DMS53 treated with DMSO at 0.1 percent for 48 hours (cell line): ENCODE data around the gene NFIX.

Experiments used
- DNase-seq: peaks from one replicate; lab custom pipeline; 2025; ENCODE audit not compliant: unreplicated experiment; lab: John Stamatoyannopoulos, UW

Gene NFIX

GRCh38 chr19:13089857-13090507 is 94.7 kb downstream of the NFIX start:
- no peak for DNase-seq

DNA sequence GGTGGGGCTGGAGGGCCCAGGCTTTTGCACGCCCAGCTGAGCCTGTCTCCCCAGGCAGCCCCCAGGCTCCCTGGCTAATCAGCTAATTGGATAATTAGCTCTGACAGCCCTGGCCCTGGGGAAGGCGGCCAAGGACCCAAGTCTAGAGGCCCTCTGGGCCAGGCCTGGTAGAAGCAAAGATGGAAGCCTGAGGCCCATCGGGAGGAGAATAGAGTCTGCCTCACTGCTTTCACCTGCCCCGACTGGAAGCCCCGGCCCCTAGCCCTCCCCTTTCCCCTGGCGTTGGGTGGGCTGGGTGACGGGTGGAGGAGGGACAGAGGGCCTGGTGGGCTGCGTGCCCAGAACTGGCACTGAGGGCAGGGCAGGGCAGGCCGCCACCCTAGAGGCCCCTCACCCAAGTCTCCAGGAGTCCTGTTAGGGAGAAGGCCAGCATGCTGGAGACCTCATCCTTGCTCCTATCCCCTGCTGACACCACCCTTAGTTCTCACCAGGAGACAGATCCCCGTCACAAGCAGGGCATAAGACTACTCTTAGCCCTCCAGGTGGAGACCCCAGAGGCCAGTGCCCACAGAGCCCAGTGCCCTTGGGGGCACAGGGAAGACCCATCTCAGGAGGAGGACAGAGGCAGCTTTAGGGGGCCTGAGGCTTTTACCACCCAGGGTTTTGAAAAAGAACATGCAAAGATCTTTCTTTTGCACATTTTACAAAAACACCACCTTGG is 95.4 kb downstream of the NFIX start:
- DNase-seq, result no peak

GRCh38 chr19:13091400-13092157 is 96.3 kb downstream of the NFIX start:
- no peak for DNase-seq

GRCh38 chr19:13092158-13092543 is 96.9 kb downstream of the NFIX start:
- DNase-seq, result no peak

DNA sequence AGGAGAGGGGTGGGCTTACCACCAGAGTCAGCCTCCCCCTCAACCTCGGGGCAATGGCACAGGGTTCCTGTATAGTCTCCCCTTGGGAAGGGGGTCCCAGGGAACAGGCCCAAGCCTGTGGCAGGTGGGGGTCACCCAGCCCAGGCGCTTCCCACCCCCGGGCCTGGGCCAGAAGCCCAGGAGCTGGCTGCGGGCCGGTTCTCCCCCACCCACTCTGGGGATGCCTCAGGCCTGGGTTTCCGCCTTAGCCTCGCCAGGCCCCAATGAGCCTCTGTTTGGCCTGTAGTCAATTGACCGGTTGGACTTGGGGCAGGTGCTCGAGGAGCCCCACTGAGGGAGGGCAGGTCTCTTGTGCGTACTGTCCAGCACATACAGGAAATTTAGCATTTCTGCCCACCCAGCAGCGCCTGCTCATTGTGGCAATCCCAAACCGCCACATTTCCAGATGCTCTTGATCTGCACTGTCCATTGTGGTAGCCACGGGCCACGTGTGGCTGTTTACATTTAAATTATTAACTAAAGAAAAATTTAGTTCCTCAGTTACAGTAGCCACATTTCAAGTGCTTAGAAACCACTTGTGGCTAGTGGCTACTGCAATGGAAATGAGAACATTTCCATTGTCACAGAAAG is 97.4 kb downstream of the NFIX start:
- no peak for DNase-seq

DNA sequence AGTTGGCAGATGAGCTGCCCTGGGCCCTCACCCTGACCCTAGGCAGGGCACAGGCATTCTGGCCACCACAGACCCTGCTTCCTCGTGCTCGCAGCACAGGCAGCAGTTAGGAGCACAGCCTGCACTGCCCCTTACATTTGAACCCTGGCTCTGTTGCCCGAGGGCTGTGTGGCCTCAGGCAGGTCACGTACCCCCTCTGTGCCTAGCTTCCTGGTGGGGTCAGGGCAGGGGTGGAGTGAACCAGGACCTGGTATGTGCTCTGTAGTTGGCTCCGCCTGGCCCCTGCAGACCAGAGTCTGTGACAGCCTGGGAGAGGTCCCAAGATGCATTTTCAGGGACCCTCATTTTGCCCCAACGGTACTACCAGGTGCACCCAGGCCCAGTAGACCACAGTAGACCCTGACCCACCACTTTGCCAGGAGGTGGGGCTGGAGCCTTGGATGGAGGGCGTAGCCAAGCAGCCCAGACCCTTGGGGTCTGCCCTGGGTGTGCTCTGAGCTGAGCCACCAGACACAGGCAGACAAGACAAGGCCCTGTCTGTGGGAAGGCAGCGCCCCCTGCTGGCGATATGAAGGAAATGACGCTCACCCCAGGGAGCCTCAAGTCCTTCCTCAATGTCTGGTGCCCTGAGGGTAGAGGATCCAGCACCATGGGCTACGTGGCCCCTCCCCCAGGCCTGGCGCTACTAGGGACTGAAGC is 98.3 kb downstream of the NFIX start:
- DNase-seq, result peak; percentile 63

GRCh38 chr19:13094106-13094504 is 98.8 kb downstream of the NFIX start:
- no peak for DNase-seq

- no peak for DNase-seq
These were observed 99.6 kb downstream of the NFIX start for GRCh38 chr19:13094771-13095392.

DNA sequence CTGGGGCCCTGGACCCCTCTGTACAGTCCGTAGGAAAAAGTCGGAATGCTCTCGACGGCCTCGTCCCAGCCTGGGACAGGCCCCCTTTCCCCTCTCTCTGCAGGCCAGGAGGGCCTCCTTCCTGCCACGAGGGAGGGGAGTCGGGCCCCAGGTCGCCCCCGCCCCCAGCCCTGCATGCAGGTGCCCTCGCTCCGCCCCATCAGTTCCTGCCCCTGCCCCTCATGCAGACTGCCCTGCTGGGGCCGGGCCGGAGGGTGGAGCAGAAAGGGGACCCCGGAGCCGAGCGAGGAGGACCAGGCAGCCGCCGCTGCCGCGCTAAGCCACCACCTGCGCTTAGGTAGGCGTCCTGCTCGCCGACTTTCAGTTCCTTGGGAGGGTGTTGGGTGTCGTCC is 100.1 kb downstream of the NFIX start:
- no peak for DNase-seq

DNA sequence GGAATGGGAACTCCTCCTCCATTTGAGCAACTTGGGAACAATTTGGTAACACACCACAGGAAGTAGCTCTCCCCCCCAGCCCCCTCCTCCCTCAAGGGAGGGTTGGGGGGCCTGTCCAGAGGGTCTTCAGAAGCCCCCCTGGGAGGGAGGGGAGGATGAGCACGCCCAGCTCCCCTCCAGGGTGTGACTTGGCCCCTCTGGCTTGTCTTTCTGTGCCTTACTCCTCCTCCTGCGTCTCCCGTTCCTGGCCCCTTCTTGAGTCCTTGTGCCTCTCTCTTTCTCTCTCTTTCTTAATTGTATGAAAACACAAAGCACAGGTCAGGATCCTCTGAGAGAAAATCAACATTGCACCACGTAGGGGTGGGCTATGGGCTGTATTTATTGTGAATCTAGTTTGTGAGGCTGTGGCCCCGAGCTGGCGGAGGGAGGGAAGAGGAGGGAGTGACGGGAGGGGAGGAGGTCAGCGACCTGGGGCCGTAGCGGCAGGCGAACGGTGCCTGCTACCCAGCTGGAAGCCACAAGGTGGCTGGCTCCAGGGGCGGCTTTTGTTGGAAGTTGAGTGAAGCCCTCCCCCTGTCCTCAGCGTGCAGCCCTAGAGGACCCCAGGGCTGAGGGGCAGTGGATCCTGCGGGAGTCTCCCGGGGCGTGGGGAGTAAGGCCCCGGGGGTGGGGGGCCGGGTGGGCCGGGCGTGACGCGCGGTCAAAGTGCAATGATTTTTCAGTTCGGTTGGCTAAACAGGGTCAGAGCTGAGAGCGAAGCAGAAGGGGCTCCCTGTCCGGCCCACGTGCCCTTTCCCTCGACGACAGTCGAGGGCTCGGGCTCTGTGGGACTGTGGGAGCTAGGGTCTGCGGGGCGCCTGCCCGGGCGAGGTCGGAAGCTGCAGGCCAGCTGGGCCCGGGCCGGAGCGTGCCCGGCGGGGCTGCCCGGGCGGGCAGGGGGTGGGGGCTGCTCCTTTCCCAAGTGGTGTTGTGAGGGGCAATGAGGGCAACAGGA is 101.0 kb downstream of the NFIX start:
- no peak for DNase-seq

DNA sequence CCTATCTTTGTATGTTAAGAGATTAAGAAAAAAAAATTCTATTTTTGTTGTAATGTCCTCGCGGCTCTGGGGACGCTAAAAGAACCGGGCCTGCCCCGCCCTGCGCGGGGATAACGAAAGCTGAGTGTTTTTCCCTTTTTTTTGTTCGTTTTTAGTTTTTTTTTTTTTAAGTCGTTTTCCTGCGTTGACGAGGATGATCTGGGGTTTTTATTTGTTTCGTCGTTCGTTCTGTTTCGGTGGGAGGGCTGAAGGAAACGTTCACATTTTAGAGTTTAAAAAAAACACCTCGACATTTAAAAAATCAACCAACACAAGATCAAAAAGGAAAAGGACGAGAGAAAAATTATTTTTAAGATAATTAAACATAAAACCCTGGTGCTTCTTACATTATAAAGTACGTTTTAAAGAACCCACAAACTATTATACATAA is 101.8 kb downstream of the NFIX start:
- no peak for DNase-seq

DNA sequence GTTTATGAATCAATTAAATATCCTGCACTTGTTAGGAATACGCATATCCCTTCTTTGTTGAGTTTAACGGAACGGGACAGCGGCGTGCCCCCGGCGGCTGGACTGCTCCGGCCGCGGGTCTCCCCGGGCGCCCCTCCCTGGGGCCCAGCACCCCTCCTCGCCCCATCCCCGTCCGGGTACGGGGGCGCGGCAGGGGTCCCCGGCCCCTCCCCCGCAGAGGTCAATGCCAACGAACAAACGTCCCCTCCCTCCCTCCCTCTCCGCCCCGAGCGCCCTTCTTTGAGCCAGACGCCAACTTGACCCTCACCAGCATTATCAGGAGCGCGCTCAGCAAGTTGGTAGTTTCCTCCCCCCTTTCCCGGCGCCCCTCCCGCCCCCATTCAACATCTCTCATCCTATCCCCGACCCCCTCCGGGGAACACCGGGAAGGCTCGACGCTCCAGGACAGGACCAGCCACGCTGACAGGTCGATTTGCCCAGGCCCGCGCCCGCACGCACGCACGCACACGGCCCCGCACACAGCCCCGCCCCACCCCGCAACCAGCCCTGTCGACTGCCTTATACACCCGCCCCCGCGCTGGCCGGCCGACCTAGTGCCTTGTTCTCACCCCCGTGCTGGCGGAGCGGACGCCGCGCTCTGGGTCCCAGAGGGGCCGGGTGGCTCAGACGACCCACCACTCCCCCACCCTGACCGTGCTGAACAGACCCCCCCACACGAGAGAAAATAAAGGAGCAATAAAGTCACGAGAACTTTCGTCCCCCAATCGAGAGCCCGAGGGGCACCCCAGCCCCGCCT is 102.4 kb downstream of the NFIX start:
- no peak for DNase-seq

DNA sequence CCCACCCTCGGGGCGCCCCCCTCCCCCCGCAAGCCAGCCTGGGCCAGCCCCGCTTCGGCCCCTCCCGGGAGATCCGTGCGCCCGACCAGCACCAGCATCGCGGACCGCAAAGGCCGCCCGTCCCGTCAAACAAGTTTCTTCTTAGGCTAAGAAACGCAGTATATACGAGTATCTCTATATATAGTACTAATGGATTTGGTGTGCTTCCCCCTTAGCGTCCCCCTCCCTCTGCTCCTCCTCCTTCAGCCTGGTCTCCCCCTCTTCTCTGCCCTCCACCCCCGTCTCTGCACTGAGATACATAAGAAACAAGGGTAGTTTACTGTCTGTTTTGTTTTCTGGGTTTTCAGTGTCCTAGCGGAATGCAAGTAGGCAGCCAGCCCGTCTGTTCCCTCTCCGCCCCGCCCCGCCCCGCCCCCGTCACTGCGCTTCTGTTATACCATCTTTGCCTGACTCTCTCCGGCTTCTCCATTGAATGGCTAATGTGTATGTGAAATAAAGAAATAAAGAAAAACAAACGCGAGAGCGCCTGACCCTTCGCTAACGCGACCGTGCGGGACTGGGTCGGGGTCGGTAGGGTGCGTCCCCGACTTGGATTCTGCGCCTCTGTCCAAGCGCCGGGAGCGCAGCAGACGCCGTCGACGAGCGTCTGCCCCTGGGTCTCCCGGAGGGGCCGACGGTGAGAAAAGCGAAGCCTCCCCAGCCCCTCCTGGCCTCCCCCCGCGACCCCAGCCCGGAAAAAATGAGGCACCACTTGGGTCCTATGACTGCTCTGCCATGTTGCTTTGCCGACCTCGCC is 103.2 kb downstream of the NFIX start:
- no peak for DNase-seq

DNA sequence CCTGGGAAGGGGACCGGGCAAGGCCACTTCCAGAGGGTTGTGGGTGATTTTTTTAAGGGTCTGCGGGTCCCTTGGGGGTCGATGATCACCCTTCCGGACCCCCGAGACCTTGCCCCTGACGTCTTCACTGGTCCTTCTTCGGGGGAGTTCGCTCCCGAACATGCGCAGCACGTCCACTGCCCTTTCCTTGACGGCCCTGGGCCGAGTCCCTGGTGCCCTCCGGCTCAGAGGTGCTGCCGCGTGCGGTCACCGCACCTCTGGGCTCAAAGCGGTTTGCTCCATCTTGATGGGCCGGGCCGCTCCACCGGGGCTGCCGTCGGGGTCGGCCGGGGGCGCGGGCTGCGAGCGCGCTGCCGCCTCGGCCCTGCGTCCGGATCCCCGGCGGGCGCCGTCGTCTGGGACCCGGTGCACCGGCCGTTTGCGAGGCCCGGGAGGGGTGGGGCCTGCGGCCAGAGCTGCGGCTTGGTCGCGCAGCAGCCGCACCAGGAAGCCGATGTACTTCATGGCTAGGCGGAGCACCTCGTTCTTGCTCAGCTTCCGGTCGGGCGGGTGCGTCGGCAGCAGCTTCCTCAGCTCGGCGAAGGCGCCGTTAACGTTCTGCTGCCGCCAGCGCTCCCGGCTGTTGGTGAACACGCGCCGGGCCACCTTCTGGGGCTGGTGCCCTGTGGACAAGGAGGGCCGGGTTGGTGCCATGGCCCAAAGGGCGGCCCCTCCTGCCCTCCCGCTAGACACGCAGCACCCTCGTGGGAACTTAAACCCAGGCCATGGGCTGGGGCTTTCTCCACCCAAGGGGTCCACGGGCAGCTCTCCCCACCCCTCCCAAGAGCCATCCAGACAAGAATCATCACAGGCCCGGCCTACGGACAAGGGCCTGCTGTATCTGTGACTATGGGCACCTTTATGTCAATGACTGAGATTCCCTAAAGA is 104.1 kb downstream of the NFIX start:
- peak; percentile 69 for DNase-seq

- DNase-seq, result no peak
These were observed 104.8 kb downstream of the NFIX start for GRCh38 chr19:13100031-13100588.

DNA sequence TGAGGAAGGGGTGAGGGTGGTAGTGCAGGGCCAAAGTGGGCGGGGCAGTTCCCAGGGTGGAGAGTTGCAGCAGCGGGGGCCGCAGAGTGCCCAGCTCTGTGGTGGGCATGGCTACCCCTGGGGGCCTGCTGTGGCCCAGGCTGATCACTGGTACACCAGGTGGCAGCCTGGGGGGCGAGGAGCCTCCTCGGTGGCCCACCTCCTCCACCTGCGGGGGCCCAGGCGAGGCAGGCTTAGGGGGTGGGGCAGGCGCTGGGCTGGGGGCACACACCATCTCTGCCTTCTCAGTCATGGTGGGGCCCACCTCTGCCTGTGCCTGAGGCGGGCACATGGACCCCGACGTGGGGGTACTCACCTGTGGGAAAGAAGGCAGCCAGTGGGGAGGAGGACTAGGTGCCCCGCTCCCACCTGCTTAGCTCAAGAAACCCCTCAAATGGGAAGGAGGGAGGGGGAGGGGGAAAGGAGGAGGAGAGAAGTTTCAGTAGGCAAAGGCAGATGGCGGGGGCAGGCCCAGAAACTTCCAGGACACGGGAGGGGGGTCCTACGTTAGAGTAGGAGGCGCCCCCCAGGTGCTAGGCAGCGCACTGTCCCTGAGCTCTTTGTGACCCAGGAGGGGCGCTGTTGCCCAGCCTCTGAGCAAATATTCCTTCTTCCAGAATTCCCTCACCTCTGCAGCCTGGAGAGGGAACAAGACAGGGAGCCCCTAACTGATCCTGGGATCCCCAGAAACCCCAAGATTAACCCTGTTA is 105.7 kb downstream of the NFIX start:
- DNase-seq, result no peak
